Midbrain (tissue), 1 donor: Measurements from ENCODE around the gene FOSL2.

ENCODE experiments used
- DNase-seq: peaks from one replicate; lab custom pipeline; 2025; lab: John Stamatoyannopoulos, UW

FOSL2 gene

DNA sequence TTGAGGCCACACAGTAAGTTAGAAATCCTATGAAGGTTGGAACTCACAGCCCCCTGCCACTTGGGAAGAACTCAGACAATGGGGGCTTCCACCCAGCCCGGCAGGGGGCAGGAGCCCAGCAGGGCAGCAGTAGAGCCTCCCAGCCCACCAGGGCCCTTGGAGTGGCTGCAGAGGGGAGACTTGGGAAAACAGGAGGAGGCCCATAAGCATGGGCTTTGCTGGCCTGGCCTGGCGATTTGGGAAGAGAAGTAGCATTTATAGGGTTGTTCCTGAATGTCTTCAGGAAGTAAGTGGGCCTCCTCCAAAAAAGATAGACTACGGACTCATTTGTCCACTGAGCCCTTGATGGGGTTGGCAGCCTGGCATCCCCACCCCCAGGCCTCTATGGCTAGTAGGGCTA lies 17.4 kb upstream of the FOSL2 start:
- DNase-seq, result no peak

DNA sequence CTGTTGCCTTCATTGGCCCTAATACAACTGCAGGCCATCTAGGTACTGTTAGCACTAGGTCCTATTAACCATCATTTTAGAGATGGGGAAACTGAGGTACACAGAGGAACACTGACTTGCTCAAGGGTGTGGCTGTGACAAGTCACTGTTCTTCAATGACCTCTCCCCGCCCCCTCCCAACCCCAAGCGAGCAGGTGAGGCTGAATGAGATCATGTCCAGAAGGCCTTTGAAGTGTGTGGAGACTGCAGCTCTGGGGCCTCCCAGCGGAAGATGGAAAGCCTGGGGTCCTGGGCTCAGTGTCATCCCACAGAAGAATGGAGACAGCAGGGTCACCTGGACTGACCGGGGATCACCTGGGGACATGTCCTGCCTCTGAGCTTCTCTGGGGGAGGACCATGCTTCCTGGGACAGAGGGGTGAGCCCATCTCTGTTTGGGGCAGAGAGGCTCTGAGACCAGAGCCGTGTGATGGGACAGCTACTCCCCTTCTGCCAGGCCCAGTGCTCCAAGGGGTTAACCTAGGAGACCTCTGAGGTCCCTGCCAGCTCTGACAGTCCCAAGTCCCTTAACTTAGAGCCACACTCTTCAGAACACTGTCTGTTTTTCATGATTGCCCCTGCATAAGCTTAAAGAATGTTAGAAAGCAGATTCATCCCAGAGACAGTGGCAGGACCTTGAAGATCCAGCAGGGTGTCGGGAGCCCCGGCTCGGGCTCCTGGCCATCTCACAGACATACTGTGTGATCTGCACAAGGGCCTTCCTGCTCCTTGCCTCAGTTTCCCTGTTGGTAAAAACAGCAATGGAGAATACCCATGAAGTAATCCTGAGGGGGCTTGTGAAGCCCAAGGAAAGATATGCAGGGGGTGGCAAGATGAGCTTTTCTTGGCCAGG lies 16.7 kb upstream of the FOSL2 start:
- no peak for DNase-seq

DNA sequence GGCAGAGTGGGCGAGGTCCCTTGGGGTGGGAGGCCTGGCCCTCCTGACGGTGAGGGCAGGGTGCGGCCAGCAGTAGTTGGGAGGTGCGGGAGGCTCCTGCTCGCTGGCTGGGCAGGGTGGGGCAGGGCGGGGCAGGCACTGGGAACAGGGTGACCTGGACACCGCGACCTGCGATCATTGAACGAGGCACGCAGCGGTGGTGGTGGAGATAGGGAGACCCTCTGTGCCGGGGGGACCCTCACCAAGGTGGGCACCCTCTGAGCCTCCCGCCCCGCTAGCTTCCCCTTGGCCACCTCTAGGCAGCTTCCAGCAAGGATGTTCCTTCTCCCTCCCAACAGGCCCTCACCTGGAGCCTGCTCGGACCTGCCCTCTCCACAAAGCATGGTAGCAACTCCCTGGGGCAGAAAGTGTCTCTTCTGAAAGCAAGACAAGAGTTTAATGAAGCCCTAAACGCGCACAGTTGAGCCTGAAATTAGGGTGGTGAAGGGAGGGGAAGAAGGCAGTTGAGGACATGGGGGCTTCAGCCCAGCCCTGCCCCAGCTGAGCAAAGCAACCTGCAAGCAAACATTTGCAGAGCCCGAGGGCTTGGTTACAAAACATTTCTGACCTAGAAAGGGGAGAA lies 15.4 kb upstream of the FOSL2 start:
- DNase-seq, result no peak

DNA sequence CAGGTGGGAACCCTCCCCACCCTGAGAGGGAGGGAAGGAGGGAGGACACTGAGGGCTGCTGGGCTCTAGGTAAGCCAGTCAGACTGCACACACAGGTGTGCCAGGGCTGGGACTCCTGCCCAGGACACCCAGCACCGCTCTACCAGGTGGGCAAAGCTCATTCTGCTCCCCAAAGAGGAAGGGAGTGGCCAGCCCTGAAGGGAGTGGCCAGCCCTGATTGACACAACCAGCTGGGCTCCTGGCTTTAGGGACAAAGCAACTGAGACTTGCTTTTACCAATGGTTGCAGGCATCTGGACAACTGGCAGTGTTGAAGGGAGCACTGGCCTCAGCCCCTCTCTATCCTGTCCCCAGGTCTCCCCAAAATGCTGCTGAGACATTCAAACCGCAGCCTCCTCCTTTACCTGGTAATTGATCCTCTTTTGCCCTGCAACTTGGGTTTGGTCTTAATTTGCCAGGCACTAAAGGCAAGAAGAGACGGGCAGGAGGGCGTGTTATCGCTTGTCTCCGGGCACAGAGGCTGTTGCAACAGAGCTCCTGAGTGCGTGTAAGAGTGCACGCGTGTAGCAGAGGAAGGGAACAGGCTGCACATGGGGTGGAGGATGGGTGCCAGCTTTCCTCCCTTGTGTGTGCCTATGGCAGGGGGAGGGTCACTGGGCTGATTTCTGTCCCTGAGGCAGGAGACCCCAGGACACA lies 14.5 kb upstream of the FOSL2 start:
- DNase-seq, result no peak

DNA sequence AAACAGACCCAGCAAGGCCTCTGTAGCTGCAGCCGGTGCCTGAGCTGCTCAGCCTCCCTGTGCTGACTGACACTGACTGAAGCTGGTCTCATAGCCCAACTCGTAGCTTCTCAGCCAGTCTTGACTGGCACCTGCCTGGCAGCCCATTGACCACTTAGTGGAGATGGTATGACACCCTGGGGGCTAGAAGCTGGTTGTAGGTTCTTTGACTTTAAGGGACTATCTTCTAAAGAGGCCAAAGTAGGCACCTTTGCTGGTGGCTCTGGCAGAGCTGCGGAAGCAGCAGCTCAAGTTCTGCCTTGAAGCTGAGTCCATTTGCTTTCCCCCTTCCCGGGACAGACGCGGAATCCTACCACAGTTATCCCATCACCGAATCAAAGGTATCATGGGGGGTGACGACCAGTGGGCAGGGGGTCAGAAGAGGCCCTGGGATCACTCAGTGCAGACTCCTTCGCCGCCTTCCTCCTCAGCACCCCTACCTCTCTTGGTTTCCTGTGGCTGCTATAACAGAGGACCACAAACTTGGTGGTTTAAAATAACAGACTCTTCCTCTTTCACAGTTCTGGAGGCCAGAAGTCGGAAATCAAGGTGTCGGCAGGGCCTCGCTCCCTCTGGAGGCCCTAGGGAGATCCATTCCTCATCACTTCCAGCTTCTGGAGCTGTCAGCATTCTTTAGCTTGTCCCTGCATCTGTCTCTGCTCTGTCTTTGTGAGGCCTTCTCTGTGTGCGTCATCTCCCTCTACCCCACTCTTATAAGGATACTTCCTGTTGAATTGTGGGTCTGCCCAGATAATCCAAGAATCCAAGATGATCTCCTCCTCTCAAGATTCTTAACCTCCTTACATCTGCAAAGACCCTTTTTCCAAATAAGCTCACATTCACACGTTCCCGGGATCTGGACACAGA lies 13.7 kb upstream of the FOSL2 start:
- DNase-seq, result no peak

DNA sequence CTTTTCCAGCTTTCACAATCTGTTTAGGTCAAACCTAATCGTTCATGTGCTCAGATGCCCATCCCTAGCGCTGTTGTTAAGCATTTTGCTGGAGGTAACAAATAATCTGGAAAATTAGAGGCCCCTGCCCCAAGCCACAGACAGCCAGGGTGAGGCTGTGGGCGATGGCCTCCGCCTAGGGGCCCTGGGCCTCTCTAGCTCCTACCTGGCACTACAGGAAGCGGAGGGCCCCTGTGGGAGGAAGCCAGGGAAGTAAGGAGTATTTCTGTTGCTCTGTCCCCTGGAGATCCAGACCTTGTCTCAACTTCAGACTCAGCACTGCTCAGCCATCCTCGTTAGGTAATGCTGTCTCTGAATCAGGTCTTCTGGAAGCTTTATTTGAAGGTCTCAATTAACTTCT lies 12.4 kb upstream of the FOSL2 start:
- DNase-seq, result no peak

DNA sequence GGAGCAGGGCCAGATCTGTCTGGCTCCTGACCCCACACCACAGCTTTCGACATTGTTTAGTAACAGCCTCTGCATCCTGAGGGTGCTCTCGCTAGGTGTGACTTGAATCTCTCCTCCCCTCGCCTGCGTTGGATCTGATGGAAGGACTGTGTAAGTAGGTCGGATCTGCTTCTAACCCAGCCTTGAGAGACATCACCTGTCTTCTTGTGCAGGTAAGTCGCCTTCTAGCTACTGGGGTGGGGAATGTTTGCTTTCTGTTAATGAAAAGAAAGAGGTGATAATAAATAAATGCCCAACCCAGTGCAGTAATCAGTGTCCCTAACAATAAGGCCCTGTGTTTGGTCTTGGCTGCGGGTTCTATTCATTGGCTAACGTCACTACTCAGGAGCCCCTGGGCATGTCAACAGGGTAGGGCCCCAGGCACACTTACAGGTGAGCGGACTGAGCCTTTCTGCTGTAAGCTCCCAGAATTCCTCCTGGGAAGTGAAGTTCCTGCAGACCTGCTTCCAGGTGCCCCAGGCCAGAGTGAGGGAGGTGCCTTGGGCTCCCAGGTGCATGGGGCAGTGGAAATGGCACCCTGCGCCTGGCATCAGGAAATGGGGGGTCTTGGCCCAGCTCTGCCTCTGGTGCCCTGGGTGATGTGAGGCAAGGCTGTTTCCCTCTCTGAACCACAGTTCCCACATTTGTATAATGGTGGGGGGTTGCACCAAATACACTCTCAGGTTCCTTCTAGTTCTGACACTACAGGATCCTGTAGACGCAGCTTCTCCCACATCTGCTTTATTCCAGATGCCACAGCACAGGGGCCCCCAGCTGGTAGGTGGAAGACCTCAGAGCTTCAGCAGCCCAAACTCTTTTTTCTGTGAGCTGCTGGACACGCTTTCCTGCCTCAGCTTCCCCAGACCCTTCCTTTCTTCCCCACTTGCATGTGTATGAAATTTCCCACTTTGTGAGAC lies 11.2 kb upstream of the FOSL2 start:
- DNase-seq, result no peak

DNA sequence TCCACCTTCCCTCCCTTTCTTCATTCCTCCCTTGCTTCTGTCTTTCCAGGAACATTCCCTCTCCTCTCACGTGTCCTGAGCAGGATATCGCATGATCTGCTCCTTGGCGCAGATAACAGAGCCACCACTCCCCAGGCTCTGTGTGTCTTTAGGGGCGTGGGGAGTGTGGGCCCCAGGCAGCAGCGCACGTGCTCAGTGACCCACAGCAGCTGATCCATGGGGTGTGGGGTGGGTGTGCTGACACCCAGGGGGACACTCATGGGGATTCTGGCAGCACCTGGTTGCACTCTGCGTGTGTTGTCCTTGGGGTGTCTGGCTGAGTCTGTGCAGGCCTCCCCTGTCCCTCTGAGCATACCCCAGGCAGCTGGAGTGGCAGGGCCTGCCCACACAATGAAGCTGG lies 9.9 kb upstream of the FOSL2 start:
- DNase-seq, result no peak

DNA sequence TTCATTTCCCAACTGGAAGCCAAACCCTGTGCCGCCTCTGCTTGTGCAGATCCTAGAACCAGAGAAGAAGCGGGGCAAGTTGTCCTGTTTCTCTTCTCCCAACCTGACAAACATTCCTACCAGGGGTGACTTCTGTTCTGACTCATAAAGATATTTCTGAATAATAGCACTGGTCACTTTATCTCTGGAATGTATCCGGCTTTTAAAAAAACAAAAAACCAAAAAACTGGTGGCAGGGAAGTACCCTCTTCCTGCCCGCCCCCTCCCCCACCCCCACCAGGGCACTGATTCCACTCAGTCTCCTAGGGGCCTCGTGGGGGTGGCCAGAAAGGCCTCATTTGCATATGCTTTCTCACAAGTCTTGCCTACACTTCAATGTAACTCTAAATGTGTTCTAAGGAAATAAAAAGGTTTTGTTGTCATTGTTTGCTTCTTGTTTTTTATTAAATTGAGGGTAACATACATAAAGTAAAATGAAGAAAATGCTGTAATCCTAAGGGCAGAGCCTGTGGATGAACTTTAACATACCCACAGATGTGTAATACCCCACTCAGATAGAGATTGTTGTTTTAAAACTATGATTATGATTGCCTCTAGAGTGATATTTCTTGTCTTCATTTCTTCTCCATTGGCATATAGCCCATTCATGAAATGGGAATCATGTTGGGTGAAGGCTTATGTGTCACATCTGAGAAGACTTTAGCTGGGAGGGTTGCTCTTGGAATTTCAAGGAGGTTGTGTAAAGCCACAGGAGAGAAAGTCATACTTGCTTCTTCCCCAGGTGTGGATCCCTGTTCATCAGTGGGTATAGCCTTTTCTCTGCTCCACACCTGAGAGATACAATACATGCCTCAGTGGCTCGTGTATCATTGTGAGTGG lies 5.3 kb upstream of the FOSL2 start:
- no peak for DNase-seq

DNA sequence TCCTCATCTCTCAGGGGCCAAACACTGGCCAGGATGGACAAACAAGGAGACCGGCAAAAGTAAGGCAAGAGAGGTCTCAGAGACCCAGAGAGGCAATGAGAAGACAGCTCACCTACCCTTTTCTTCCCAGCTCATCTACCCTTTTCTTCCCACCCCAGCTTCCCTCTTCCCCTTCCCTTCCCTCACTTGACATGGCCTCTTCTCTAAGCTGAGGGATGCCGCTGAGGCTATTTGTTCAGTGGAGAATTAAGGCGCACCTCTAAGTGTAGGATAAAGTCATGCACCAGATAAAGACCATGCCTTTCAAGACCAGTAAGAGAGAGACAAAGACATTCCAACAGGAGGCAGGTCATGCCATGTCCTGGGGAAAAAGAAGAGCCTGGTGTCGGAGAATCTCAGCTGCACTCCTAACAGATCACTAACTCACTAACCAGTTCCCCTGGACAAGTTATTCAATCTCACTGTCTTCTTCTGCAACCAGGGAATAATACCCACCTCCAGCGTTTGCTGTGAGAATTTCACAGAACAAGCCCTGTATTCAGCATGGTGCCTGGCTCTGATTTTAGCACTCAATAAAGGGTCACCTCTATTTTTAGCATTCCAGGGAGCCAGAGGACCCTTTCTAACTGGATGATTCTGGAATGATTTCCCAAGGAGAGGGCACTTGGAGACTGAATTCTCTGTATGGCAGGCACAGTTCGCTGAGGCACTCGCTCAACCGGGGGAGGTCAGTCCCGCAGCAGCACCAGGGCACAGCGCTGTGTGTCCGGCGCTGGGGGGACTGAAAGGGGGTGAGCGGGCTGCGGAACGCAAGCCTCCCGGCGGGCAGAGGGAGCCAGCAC lies 3.0 kb upstream of the FOSL2 start:
- no peak for DNase-seq

DNA sequence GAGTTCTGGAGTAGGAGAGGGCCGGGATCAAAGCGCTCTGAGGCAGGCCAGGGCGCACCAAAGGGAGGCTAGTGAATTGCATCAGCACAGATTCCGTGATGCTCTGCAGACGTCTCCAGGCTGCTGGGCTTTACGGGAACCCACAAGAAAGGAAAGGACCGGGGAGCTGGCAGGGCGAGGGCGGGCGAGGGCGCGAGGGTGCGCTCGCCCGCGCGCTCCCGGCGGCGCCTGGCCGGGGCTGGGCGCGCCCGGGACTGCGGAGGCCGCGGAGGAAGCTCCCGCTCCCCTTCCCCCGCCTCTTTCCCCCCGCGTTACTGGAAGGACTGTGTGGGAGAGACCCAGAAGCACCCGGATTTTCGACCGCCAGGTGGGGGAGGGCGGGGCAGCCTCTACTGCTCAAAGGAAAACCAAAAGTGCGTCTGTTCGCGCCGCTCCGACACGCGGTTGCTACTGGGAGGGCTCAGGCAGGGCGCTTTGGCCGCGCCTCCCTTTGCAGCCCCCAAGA lies 2.4 kb upstream of the FOSL2 start:
- peak; percentile 71 for DNase-seq

DNA sequence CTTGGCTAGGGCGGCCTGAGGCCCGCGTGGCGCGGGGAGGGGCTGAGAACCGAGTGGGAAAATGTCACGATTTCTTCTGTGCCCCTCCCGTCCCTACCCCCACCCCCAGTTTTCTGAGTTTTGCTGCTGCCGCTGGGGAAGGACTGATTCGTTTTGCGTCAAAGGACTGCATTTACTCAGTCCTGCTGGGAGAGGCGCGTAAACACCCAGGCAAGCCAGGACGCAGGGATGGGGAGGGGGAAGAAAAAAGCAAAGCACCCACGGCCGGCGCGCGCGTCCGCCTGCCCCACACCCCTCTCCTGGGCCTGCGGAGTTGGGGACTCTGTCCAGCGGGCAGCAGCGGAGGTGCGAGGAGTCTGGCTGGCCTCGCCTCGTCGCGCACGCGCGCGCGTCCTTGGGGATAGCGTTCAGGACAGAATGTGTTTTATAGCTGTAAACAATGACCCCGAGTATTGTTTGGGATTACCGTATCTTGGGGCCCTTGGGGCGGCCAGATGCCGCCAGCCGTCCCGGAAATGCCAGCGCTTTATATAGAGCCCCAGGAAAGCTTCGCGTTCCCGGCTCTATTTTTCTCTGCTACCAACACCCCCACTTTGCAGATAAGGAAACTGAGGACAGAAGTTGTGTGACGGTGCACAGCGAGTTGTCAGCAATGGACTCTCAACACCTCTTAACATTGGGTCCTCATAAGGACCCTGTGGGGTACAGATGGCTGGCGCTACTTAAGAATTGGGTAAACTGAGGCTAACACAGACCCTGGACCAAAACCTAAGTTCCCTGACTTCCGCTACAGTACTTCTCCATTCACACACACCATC lies 1.7 kb upstream of the FOSL2 start:
- peak; percentile 71 for DNase-seq

DNA sequence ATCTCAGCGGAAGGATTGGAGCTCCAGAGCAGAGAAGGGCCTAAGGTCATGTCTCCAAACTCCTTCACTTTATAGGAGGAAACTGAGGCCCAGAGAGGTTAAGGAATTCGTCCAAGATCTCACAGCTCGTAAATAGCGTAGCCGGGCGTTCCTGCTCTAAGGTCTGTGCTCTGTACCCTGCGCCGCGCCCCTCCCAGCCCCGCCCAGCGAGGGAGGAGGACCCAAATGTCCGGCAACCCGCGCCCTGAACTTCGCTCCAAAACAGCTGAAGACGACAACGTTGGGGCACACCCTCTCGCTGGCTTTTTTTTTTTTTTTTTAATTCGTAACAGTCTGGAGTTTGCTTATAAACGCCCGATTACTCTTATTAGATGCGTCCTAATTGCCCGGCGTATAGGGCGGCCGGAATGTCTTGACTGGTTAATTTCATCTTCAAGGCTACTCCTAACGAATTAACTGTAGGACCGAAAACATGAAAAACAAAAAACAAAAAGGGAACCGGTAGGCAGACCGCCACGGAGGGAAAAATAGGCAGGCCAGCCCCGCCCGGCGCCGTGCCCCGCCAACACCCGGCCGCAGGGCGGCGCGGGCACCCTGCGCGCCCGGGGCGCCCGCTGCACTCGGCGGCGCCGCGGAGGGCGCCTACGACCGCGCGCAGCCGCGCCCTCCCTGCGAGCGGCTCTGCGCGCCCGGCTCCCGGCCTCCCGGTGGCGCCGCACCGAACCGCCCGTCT lies 928 bp upstream of the FOSL2 start:
- DNase-seq, result peak; percentile 40

DNA sequence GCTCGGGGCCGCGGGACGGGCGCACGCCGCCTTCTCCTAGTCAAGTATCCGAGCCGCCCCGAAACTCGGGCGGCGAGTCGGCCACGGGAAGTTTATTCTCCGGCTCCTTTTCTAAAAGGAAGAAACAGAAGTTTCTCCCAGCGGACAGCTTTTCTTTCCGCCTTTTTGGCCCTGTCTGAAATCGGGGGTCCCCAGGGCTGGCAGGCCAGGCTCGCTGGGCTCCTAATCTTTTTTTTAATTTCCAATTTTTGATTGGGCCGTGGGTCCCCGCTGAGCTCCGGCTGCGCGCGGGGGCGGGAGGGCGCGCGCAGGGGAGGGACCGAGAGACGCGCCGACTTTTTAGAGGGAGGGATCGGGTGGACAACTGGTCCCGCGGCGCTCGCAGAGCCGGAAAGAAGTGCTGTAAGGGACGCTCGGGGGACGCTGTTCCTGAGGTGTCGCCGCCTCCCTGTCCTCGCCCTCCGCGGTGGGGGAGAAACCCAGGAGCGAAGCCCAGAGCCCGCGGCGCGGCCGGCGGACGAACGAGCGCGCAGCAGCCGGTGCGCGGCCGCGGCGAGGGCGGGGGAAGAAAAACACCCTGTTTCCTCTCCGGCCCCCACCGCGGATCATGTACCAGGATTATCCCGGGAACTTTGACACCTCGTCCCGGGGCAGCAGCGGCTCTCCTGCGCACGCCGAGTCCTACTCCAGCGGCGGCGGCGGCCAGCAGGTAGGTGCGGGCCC lies 617 bp downstream of the FOSL2 start:
- DNase-seq, result peak; percentile 21

DNA sequence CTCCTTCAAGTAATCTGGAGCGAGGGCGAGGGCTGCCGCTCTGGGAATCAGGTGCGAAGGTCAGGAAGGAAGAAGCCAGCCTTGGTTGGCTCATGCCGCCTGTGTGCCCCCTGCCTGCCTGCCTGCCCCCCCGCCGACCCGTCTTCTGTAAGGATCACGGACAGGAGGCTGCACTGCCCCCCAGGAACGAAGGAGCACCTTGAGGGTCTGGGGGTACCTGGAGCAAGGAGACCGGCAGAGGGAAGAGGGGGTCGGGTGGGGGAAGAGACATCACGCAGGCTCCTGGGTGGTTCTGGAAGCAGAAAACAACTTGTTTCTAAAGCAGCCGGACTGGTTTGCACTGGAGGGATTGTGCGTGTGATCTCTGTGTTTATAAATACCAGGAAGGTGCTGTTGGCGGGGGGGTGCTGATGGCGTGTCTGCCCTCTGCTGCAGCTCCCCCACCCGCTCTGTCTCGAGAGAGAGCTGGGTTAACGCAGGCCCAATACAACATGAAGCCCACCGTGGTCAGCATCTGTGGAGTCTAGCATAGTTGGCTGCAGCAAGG lies 1.7 kb downstream of the FOSL2 start:
- no peak for DNase-seq

DNA sequence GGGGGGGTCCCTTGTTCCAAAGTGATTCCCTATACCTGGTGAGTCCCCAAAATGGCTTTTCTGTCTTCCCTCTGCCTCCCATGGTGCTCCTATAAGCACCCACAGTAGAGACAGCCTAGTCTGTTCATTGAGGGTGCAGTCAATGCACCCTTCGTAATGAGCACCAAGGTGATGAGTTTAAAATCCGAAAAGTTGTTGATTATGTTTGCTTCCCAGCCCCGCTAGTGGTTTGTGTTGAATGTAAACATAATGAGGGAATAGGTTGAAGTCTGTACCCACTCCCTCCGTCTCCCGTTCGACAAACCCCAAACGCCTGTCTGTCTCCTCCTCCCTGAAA lies 2.3 kb downstream of the FOSL2 start:
- DNase-seq, result no peak
